ENCODE data around the gene EIF4E. TPM values are rescaled to one million over a fixed set of nuclear protein-coding genes. Genes with fewer than 3 reads are reported as not detected.

EIF4E gene
- total and polyA plus RNA-seq, 4 donors = 10.4 to 121 (median 57.8) TPM

DNA sequence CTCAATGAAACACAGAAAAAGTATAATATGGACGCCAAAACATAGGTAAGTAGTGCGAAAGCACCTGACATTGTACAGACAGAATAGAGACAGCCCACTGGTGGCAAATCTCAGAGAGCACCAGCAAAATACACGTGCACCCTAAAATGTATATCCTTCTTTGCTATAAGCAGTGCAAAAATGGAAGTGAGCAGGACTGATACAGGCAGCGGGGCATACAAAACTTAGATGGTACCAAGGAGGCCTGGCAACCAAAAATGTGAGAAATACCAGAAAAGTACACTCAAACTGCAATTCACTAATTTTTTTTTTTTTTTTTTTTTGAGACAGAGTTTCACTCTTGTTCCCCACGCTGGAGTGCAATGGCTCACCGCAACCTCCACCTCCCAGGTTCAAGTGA is 63.9 kb downstream of the EIF4E start:
- Histone ChIP-seq H3K36me3 (ENCODE audit: control insufficient read depth in 4 of 4, insufficient read depth in 4 of 4, low read length in 4 of 4) (no peaks in the 10 kb centered on the region), H3K4me1 (ENCODE audit: control insufficient read depth in 5 of 5, insufficient read depth in 5 of 5, low read length in 5 of 5) (peaks cover 0 to 9% (median 0%) of the 10 kb centered on the region in 5 donors), H3K9ac (ENCODE audit: insufficient read depth in 1 of 2, low read length in 2 of 2) (no peak overlapping the region), H3K4me3 (no peak overlapping the region), H3K27ac (ENCODE audit: low read depth in 1 of 2, low read length in 1 of 2) (no peak overlapping the region), H3K9me3 (ENCODE audit: control insufficient read depth in 4 of 4, insufficient read depth in 3 of 4, low read length in 3 of 4) (no peaks in the 10 kb centered on the region), H3K27me3 (ENCODE audit: control insufficient read depth in 3 of 3, insufficient read depth in 3 of 3, low read length in 2 of 3) (no peaks in the 10 kb centered on the region)
- ATAC-seq (ENCODE audit: insufficient read depth, low FRiP score) = no peak
- DNase-seq = no peak
- 83 to 96% methylated on average over 6 of the region's 6 CpGs for WGBS, 2 donors
- TF ChIP-seq, protein P1, sequence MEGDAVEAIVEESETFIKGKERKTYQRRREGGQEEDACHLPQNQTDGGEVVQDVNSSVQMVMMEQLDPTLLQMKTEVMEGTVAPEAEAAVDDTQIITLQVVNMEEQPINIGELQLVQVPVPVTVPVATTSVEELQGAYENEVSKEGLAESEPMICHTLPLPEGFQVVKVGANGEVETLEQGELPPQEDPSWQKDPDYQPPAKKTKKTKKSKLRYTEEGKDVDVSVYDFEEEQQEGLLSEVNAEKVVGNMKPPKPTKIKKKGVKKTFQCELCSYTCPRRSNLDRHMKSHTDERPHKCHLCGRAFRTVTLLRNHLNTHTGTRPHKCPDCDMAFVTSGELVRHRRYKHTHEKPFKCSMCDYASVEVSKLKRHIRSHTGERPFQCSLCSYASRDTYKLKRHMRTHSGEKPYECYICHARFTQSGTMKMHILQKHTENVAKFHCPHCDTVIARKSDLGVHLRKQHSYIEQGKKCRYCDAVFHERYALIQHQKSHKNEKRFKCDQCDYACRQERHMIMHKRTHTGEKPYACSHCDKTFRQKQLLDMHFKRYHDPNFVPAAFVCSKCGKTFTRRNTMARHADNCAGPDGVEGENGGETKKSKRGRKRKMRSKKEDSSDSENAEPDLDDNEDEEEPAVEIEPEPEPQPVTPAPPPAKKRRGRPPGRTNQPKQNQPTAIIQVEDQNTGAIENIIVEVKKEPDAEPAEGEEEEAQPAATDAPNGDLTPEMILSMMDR (IDR thresholded peaks at IDR 0.05; ENCODE audit: control extremely low read depth, extremely low read depth) = no peak

DNA sequence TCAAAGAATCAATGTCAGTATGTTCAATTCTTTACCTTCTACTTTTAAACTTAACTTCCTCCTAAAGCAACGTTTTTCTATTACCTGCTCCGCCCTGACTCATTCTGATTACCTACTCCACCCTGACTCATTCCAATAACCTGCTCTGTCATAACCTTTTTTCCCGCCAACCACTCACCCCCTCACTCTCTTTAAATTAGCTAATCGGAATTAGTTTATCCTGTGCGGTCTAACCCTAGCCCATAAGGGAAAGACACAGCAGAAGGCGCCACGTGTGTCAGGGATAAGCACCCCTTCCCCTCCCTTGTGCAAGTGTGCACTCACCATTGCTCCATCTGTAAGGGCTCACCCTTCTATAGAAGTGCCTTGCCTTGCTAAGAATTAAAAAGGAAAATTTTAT is 64.4 kb downstream of the EIF4E start:
- H3K9ac ChIP-seq (ENCODE audit: insufficient read depth in 1 of 2, low read length in 2 of 2) = no peak overlapping the region
- no peaks in the 10 kb centered on the region for H3K9me3 ChIP-seq (ENCODE audit: control insufficient read depth in 4 of 4, insufficient read depth in 3 of 4, low read length in 3 of 4)
- no peak overlapping the region for H3K27ac ChIP-seq (ENCODE audit: low read depth in 1 of 2, low read length in 1 of 2)
- H3K4me3 ChIP-seq = no peak overlapping the region
- TF ChIP-seq, protein P1 (IDR thresholded peaks at IDR 0.05; ENCODE audit: control extremely low read depth, extremely low read depth) = no peak
- DNase-seq = no peak
- ATAC-seq (ENCODE audit: insufficient read depth, low FRiP score) = no peak
- no peaks in the 10 kb centered on the region for H3K36me3 ChIP-seq (ENCODE audit: control insufficient read depth in 4 of 4, insufficient read depth in 4 of 4, low read length in 4 of 4)
- no peaks in the 10 kb centered on the region for H3K27me3 ChIP-seq (ENCODE audit: control insufficient read depth in 3 of 3, insufficient read depth in 3 of 3, low read length in 2 of 3)
- peaks cover 0 to 9% (median 0%) of the 10 kb centered on the region in 5 donors for H3K4me1 ChIP-seq (ENCODE audit: control insufficient read depth in 5 of 5, insufficient read depth in 5 of 5, low read length in 5 of 5)
- 79 to 84% methylated on average over 7 of the region's 7 CpGs for WGBS, 2 donors

DNA sequence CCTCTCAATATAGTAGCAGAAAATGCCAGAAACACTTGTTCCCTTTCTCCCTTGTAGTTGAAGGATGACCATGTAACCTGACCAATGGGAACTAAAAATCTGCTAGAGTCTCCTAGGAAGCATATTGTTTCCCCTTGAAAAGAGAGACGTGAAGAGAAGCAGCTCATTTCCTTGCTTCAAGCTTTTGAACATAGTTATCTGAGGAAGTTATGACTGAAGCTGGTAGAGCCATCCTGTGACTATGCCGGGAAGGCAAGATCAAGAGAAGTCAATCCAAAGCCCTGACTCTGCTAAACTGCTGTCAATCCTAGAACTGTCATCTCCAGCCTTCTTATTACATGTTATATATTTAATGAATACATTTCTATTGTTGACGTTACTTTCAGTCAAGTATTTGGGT is 66.6 kb downstream of the EIF4E start:
- 58 to 79% methylated on average over 3 of the region's 3 CpGs for WGBS, 2 donors
- H3K9ac ChIP-seq (ENCODE audit: insufficient read depth in 1 of 2, low read length in 2 of 2) = no peak overlapping the region
- H3K4me1 ChIP-seq (ENCODE audit: control insufficient read depth in 5 of 5, insufficient read depth in 5 of 5, low read length in 5 of 5) = peaks cover 0 to 9% (median 0%) of the 10 kb centered on the region in 5 donors
- no peak overlapping the region for H3K4me3 ChIP-seq
- ATAC-seq (ENCODE audit: insufficient read depth, low FRiP score) (no peak), DNase-seq (no peak)
- H3K36me3 ChIP-seq (ENCODE audit: control insufficient read depth in 4 of 4, insufficient read depth in 4 of 4, low read length in 4 of 4) = no peaks in the 10 kb centered on the region
- H3K27ac ChIP-seq (ENCODE audit: low read depth in 1 of 2, low read length in 1 of 2) = no peak overlapping the region
- H3K27me3 ChIP-seq (ENCODE audit: control insufficient read depth in 3 of 3, insufficient read depth in 3 of 3, low read length in 2 of 3) = no peaks in the 10 kb centered on the region
- TF ChIP-seq, protein P1 (IDR thresholded peaks at IDR 0.05; ENCODE audit: control extremely low read depth, extremely low read depth) = no peak
- no peaks in the 10 kb centered on the region for H3K9me3 ChIP-seq (ENCODE audit: control insufficient read depth in 4 of 4, insufficient read depth in 3 of 4, low read length in 3 of 4)
